Retinal pigment epithelial cell (primary cell): ENCODE measurements around the gene ZCCHC24.
"Not testable (repeated sequence)": the region's sequence is repeated elsewhere in the genome, so short reads cannot be mapped to it uniquely, and the experiment has no call there.

ENCODE experiments used
- DNase-seq: peaks from one replicate; pipeline ENCODE4 v3.0.0-alpha.2; 2010; ENCODE audit warnings: low read depth
- H3K4me3 ChIP-seq: 2 replicates; pipeline ENCODE4 v1.5.1; 2011; ENCODE audit warnings: mild to moderate bottlenecking, low read length, control low read depth, moderate library complexity
- CTCF ChIP-seq: conservative IDR thresholded peaks from 2 replicates; pipeline ENCODE4 v1.5.1; 2011; ENCODE audit warnings: low read depth, low read length, control low read depth, inconsistent platforms

Gene ZCCHC24

GRCh38 chr10:79340646-79341244 is 104.7 kb downstream of the ZCCHC24 start:
- peak; percentile 43 for DNase-seq
- TF ChIP-seq CTCF: no peak
- no peak overlapping the region for H3K4me3 ChIP-seq

GRCh38 chr10:79339266-79339665 is 106.2 kb downstream of the ZCCHC24 start:
- no peak for DNase-seq
- no peak overlapping the region for H3K4me3 ChIP-seq
- no peak for TF ChIP-seq CTCF

- not testable (repeated sequence) for DNase-seq
Observed at GRCh38 chr10:79337783-79338469, 107.5 kb downstream of the ZCCHC24 start.

DNA sequence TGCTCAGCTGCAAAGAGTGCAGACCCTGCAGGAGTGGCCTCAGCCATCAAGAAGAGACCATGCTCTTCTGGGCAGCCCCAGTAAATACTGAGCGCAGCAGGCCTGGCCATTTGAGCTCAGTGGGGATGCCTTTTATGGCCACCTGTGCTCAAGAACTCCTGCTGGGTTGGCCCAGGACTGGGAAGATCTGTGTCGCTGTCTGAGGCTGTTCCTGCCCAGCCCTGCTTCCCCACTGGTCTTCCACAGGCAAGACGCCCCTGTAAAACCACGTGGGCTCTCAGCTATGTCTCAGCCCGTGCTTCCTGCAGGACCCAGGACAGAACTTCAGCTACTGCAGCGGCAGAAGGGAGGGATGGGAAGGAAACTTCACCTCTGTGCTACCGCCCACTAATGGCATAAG is 108.7 kb downstream of the ZCCHC24 start:
- H3K4me3 ChIP-seq: no peak overlapping the region
- no peak for TF ChIP-seq CTCF
- DNase-seq: no peak

More at GRCh38 chr10:79337783-79338469, 107.5 kb downstream of the ZCCHC24 start:
- H3K4me3 ChIP-seq: not testable (repeated sequence)

GRCh38 chr10:79336276-79336675 is 109.1 kb downstream of the ZCCHC24 start:
- no peak for DNase-seq
- no peak overlapping the region for H3K4me3 ChIP-seq
- TF ChIP-seq CTCF: no peak

DNA sequence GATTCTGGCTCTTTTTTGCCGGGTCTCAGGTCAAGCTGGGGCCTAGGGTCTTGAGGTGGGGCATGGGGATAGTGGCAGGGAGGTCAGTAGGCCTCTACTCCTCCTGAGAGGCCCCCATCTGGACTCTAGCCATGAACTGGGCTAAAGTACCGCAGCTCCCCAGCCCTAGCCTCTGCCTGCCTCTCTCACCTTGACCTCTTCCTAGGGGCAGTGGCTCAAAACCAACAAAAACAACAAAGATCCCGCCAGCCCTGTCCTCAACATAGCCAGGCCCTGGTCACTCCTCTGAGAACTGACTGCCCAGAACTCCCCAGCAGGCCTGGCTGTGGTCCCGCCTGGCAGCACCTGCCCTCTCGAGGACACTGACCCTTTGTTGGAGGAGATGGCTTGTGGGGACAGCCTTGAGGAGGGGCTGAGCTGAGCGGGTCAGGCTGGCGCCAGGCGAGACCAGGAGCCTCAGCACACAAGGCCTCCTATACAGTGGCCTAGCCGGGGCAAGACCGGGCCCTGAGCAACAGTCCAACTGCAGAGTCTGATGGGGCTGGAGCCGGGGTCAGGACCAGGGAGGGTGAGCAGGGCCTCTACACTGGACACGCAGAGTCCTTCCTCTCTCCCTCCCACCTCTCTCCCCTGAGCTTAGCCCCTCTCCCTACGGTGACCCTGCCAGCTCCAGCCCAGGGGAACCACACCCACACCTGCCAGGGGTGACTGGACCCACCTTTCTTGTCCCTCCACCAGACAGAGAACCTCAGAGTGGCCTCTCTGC is 109.8 kb downstream of the ZCCHC24 start:
- no peak for TF ChIP-seq CTCF
- DNase-seq: no peak
- H3K4me3 ChIP-seq: no peak overlapping the region

GRCh38 chr10:79335094-79335469 is 110.3 kb downstream of the ZCCHC24 start:
- no peak for TF ChIP-seq CTCF
- no peak for DNase-seq
- H3K4me3 ChIP-seq: no peak overlapping the region
